GM12878 (cell line): ENCODE data around the gene PLTP. TPM values are rescaled to one million over a fixed set of nuclear protein-coding genes. Genes with fewer than 3 reads are reported as not detected.

Experiments used
- ATF7 ChIP-seq: fragments of 450-650 bp; IDR thresholded peaks from 2 replicates; pipeline ENCODE4 v1.6.1; 2016; ENCODE audit warnings: low read depth, mild to moderate bottlenecking
- BHLHE40 ChIP-seq, 2 experiments: fragments of 450-650 bp in 1 of 2; IDR thresholded peaks; 2 replicates each; pipeline ENCODE4 v1.6.1; 2011 to 2017; ENCODE audit warnings: low read depth in 2 of 2, borderline replicate concordance in 1 of 2, improper control_type of control experiment in 1 of 2, low read length in 1 of 2, mild to moderate bottlenecking in 1 of 2
- CBX5 ChIP-seq: sonication (generic); IDR thresholded peaks from 2 replicates; pipeline ENCODE4 v1.6.1; 2016; ENCODE audit warnings: low read depth, moderate library complexity, mild to moderate bottlenecking, inconsistent platforms
- FOS ChIP-seq: IDR thresholded peaks from 3 replicates; pipeline ENCODE4 v1.6.1; 2011; ENCODE audit warnings: borderline replicate concordance; ENCODE audit not compliant: insufficient read length; ENCODE audit errors: extremely low read depth
- IKZF1 ChIP-seq: fragments of 450-650 bp; conservative IDR thresholded peaks from 2 replicates; pipeline ENCODE4 v1.6.1; 2017; ENCODE audit warnings: antibody characterized with exemption, mild to moderate bottlenecking
- MEF2A ChIP-seq: IDR thresholded peaks from 2 replicates; pipeline ENCODE4 v1.6.1; 2011; ENCODE audit warnings: low read depth, mild to moderate bottlenecking, low read length, moderate library complexity; ENCODE audit not compliant: insufficient read depth
- MEF2B ChIP-seq: fragments of 450-650 bp; IDR thresholded peaks from 2 replicates; pipeline ENCODE4 v1.6.1; 2018; ENCODE audit warnings: mild to moderate bottlenecking, moderate library complexity; ENCODE audit not compliant: partially characterized antibody, poor library complexity, severe bottlenecking
- STAT3 ChIP-seq: IDR thresholded peaks from 2 replicates; pipeline ENCODE4 v1.6.1; 2011; ENCODE audit warnings: low read depth, low read length, improper control_type of control experiment
- SUPT20H ChIP-seq: IDR thresholded peaks from 2 replicates; pipeline ENCODE4 v1.6.1; 2011; ENCODE audit warnings: low read depth, mild to moderate bottlenecking, low read length, moderate library complexity, borderline replicate concordance; ENCODE audit not compliant: control insufficient read depth
- TCF12 ChIP-seq: IDR thresholded peaks from 2 replicates; pipeline ENCODE4 v1.6.1; 2011; ENCODE audit warnings: low read depth, mild to moderate bottlenecking, low read length
- WRNIP1 ChIP-seq: IDR thresholded peaks from 2 replicates; pipeline ENCODE4 v1.6.1; 2011; ENCODE audit warnings: low read depth, low read length, improper control_type of control experiment, borderline replicate concordance
- ZBED1 ChIP-seq: IDR thresholded peaks from 2 replicates; pipeline ENCODE4 v1.6.1; 2016; ENCODE audit warnings: borderline replicate concordance
- ZNF24 ChIP-seq: fragments of 450-650 bp; IDR thresholded peaks from 2 replicates; pipeline ENCODE4 v1.6.1; 2017; ENCODE audit warnings: antibody characterized with exemption, mild to moderate bottlenecking
- ZNF274 ChIP-seq: IDR thresholded peaks from one replicate; pipeline ENCODE4 v1.8.0; 2011; ENCODE audit not compliant: insufficient read length, insufficient read depth
- ZZZ3 ChIP-seq: IDR thresholded peaks from 2 replicates; pipeline ENCODE4 v1.6.1; 2011; ENCODE audit warnings: low read depth; ENCODE audit not compliant: control insufficient read depth, insufficient read length
- polyA plus RNA-seq, 11 experiments: library from polyadenylated mRNA; depleted of rRNA in 4 of 11; unstranded in 6 of 11; stranded (reverse) in 5 of 11; fragments of >200 nt; fragmentation: Nextera tagmentation in 4 of 11; fragmentation: Illumina TruSeq in 1 of 11; extraction: Ambion mirVana in 4 of 11; extraction: Trizol in 1 of 11; gene quantifications; 1 replicate in 1 of 11; 2 replicates in 10 of 11; pipeline versions ENCODE4 v1.2.1 to v1.2.3, GENCODE V29; 2011 to 2016; ENCODE audit warnings: inconsistent platforms in 2 of 11, missing spikeins in 2 of 11, low read depth in 1 of 11
- total RNA-seq, 4 experiments: library from RNA; depleted of rRNA in 3 of 4; stranded (reverse); fragments of >200 nt in 3 of 4; fragmentation: Illumina TruSeq in 1 of 4; extraction: Trizol in 1 of 4; gene quantifications; 2 replicates each; pipeline versions ENCODE4 v1.2.1 to v1.2.3, GENCODE V29; 2013 to 2021
- TF ChIP-seq, protein P1 (sequence below): fragments of 450-650 bp; IDR thresholded peaks from 2 replicates; pipeline ENCODE4 v1.6.1; 2017; ENCODE audit warnings: mild to moderate bottlenecking, moderate library complexity
- TF ChIP-seq, protein P2 (sequence below): fragments of 450-650 bp; IDR thresholded peaks from 2 replicates; pipeline ENCODE4 v1.6.1; 2017; ENCODE audit warnings: mild to moderate bottlenecking, low read depth, inconsistent platforms; ENCODE audit not compliant: poor library complexity, severe bottlenecking
- TF ChIP-seq, protein P3 (sequence below): fragments of 450-650 bp; IDR thresholded peaks from 2 replicates; pipeline ENCODE4 v1.6.1; 2016; ENCODE audit warnings: mild to moderate bottlenecking
- TF ChIP-seq, protein P4 (sequence below): fragments of 450-650 bp; formaldehyde crosslinking; IDR thresholded peaks from 2 replicates; pipeline ENCODE4 v1.5.0; 2022; ENCODE audit warnings: mild to moderate bottlenecking, missing genetic modification characterization

Gene PLTP
- total and polyA plus RNA-seq, 10 of the 15 experiments (the other 5 are each of a cell fraction or from before 2014, with no cell fraction given) = 1.6 to 17.0 (median 7.6) TPM

DNA sequence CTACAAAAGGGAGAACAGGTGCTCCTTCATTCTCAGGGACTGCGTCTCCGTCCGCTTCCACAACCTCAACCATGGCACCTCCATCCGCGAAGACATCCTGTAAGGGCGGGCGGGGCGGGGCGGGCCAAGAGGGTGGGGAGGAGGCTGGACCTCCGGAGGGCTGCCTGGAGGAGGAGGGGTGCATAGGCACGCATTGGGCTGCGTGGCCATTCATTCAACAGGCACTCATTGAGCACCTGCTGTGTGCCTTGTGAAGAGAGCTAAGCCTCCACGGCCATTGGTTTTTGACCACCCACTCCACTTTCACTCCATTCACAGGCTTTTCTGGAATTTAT lies 54.1 kb downstream of the PLTP start (continued):
- TF ChIP-seq, protein P1, sequence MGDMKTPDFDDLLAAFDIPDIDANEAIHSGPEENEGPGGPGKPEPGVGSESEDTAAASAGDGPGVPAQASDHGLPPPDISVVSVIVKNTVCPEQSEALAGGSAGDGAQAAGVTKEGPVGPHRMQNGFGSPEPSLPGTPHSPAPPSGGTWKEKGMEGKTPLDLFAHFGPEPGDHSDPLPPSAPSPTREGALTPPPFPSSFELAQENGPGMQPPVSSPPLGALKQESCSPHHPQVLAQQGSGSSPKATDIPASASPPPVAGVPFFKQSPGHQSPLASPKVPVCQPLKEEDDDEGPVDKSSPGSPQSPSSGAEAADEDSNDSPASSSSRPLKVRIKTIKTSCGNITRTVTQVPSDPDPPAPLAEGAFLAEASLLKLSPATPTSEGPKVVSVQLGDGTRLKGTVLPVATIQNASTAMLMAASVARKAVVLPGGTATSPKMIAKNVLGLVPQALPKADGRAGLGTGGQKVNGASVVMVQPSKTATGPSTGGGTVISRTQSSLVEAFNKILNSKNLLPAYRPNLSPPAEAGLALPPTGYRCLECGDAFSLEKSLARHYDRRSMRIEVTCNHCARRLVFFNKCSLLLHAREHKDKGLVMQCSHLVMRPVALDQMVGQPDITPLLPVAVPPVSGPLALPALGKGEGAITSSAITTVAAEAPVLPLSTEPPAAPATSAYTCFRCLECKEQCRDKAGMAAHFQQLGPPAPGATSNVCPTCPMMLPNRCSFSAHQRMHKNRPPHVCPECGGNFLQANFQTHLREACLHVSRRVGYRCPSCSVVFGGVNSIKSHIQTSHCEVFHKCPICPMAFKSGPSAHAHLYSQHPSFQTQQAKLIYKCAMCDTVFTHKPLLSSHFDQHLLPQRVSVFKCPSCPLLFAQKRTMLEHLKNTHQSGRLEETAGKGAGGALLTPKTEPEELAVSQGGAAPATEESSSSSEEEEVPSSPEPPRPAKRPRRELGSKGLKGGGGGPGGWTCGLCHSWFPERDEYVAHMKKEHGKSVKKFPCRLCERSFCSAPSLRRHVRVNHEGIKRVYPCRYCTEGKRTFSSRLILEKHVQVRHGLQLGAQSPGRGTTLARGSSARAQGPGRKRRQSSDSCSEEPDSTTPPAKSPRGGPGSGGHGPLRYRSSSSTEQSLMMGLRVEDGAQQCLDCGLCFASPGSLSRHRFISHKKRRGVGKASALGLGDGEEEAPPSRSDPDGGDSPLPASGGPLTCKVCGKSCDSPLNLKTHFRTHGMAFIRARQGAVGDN = 0 out of 2 replicates have a peak, but pooled peaks have one; percentile 17
- TF ChIP-seq, protein P2, sequence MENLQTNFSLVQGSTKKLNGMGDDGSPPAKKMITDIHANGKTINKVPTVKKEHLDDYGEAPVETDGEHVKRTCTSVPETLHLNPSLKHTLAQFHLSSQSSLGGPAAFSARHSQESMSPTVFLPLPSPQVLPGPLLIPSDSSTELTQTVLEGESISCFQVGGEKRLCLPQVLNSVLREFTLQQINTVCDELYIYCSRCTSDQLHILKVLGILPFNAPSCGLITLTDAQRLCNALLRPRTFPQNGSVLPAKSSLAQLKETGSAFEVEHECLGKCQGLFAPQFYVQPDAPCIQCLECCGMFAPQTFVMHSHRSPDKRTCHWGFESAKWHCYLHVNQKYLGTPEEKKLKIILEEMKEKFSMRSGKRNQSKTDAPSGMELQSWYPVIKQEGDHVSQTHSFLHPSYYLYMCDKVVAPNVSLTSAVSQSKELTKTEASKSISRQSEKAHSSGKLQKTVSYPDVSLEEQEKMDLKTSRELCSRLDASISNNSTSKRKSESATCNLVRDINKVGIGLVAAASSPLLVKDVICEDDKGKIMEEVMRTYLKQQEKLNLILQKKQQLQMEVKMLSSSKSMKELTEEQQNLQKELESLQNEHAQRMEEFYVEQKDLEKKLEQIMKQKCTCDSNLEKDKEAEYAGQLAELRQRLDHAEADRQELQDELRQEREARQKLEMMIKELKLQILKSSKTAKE = no peak
- TF ChIP-seq IKZF1 (no peak), ZZZ3 (no peak), FOS (no peak), MEF2A (no peak), STAT3 (no peak), WRNIP1 (no peak), ZBED1 (0 out of 2 replicates have a peak, but pooled peaks have one; percentile 9), ZNF24 (no peak; the same call in 1 of the 2 replicates), ATF7 (no peak), TCF12 (no peak), BHLHE40 (IDR thresholded peaks at IDR 0.05; ENCODE audit: borderline replicate concordance in 1 of 2, low read depth in 2 of 2, low read length in 1 of 2) (no peak), SUPT20H (no peak), MEF2B (no peak), ZNF274 (no peak), CBX5 (no peak)
- TF ChIP-seq, protein P3, sequence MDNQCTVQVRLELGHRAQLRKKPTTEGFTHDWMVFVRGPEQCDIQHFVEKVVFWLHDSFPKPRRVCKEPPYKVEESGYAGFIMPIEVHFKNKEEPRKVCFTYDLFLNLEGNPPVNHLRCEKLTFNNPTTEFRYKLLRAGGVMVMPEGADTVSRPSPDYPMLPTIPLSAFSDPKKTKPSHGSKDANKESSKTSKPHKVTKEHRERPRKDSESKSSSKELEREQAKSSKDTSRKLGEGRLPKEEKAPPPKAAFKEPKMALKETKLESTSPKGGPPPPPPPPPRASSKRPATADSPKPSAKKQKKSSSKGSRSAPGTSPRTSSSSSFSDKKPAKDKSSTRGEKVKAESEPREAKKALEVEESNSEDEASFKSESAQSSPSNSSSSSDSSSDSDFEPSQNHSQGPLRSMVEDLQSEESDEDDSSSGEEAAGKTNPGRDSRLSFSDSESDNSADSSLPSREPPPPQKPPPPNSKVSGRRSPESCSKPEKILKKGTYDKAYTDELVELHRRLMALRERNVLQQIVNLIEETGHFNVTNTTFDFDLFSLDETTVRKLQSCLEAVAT = no peak
- TF ChIP-seq, protein P4, sequence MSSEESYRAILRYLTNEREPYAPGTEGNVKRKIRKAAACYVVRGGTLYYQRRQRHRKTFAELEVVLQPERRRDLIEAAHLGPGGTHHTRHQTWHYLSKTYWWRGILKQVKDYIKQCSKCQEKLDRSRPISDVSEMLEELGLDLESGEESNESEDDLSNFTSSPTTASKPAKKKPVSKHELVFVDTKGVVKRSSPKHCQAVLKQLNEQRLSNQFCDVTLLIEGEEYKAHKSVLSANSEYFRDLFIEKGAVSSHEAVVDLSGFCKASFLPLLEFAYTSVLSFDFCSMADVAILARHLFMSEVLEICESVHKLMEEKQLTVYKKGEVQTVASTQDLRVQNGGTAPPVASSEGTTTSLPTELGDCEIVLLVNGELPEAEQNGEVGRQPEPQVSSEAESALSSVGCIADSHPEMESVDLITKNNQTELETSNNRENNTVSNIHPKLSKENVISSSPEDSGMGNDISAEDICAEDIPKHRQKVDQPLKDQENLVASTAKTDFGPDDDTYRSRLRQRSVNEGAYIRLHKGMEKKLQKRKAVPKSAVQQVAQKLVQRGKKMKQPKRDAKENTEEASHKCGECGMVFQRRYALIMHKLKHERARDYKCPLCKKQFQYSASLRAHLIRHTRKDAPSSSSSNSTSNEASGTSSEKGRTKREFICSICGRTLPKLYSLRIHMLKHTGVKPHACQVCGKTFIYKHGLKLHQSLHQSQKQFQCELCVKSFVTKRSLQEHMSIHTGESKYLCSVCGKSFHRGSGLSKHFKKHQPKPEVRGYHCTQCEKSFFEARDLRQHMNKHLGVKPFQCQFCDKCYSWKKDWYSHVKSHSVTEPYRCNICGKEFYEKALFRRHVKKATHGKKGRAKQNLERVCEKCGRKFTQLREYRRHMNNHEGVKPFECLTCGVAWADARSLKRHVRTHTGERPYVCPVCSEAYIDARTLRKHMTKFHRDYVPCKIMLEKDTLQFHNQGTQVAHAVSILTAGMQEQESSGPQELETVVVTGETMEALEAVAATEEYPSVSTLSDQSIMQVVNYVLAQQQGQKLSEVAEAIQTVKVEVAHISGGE = no peak
